Measurements from ENCODE around the gene RPS6KL1. TPM values are rescaled to one million over a fixed set of nuclear protein-coding genes. Genes with fewer than 3 reads are reported as not detected.
A peak's percentile ranks its signal among the peaks of the same experiment; 100 is the strongest.

RPS6KL1 gene
- total RNA-seq, 1 donor from 2014 or later = 20.5 TPM

- intact Hi-C loops (cut with micrococcal nuclease) = loop anchor here (5.0 kb wide), 1 partner anchor 40 kb away; no protein-coding TSS in a partner anchor
- Histone ChIP-seq H3K27me3 (ENCODE audit: low read depth) (no peaks in the 10 kb centered on the region), H3K9me3 (replicated peaks) (no peaks in the 10 kb centered on the region), H3K36me3 (peaks cover 17% of the 10 kb centered on the region), H3K4me1 (peaks cover 67% of the 10 kb centered on the region), H3K27ac (replicated peaks) (peak overlapping the region; percentile 35), H3K4me3 (no peak overlapping the region)
- TF ChIP-seq CTCF (IDR thresholded peaks at IDR 0.05; ENCODE audit: borderline replicate concordance) = no peak
- no peak for DNase-seq
These were observed 16.0 kb downstream of the RPS6KL1 start for GRCh38 chr14:74906925-74907521.

- H3K4me1 ChIP-seq = peaks cover 64% of the 10 kb centered on the region
- intact Hi-C loops (cut with micrococcal nuclease) = loop anchor here (5.0 kb wide), 1 partner anchor 38 kb away; no protein-coding TSS in a partner anchor
These were observed 17.4 kb downstream of the RPS6KL1 start for GRCh38 chr14:74905595-74906142.

GRCh38 chr14:74904635-74905503 lies 18.2 kb downstream of the RPS6KL1 start:
- Histone ChIP-seq H3K27me3 (ENCODE audit: low read depth) (no peaks in the 10 kb centered on the region), H3K9me3 (replicated peaks) (no peaks in the 10 kb centered on the region), H3K4me3 (no peak overlapping the region), H3K27ac (replicated peaks) (peak overlapping the region; percentile 39), H3K36me3 (peaks cover 39% of the 10 kb centered on the region), H3K4me1 (peaks cover 61% of the 10 kb centered on the region)
- intact Hi-C loops (cut with micrococcal nuclease) = loop anchor here (5.0 kb wide), 1 partner anchor 38 kb away; no protein-coding TSS in a partner anchor
- DNase-seq = no peak
- TF ChIP-seq CTCF (IDR thresholded peaks at IDR 0.05; ENCODE audit: borderline replicate concordance) = no peak

More at GRCh38 chr14:74905595-74906142, 17.4 kb downstream of the RPS6KL1 start:
- peak overlapping the region; percentile 39 for H3K27ac ChIP-seq (replicated peaks)
- H3K36me3 ChIP-seq = peaks cover 31% of the 10 kb centered on the region
- H3K27me3 ChIP-seq (ENCODE audit: low read depth) = no peaks in the 10 kb centered on the region
- no peaks in the 10 kb centered on the region for H3K9me3 ChIP-seq (replicated peaks)
- peak; percentile 72 for DNase-seq
- peak; percentile 93 for TF ChIP-seq CTCF (IDR thresholded peaks at IDR 0.05; ENCODE audit: borderline replicate concordance)
- no peak overlapping the region for H3K4me3 ChIP-seq

- no peak for TF ChIP-seq CTCF (IDR thresholded peaks at IDR 0.05; ENCODE audit: borderline replicate concordance)
- Histone ChIP-seq H3K4me1 (peaks cover 53% of the 10 kb centered on the region), H3K4me3 (no peak overlapping the region), H3K27me3 (ENCODE audit: low read depth) (no peaks in the 10 kb centered on the region), H3K9me3 (replicated peaks) (no peaks in the 10 kb centered on the region), H3K27ac (replicated peaks) (no peak overlapping the region), H3K36me3 (peaks cover 56% of the 10 kb centered on the region)
- intact Hi-C loops (cut with micrococcal nuclease) = no loop called here
- no peak for DNase-seq
These were observed 19.9 kb downstream of the RPS6KL1 start for GRCh38 chr14:74902941-74903705.

- Histone ChIP-seq H3K27me3 (ENCODE audit: low read depth) (no peaks in the 10 kb centered on the region), H3K27ac (replicated peaks) (peak overlapping the region; percentile 57), H3K9me3 (replicated peaks) (no peaks in the 10 kb centered on the region), H3K36me3 (peaks cover 100% of the 10 kb centered on the region), H3K4me1 (peaks cover 43% of the 10 kb centered on the region), H3K4me3 (no peak overlapping the region)
- no peak for TF ChIP-seq CTCF (IDR thresholded peaks at IDR 0.05; ENCODE audit: borderline replicate concordance)
- intact Hi-C loops (cut with micrococcal nuclease) = no loop called here
- no peak for DNase-seq
These were observed 24.4 kb downstream of the RPS6KL1 start for GRCh38 chr14:74898694-74899093.

All from left ventricle myocardium inferior (tissue), 1 donor.